Breast epithelium (tissue), 3 donors: ENCODE results near the gene SLC6A19.

Experiments
- CTCF ChIP-seq, 3 donors: fragments of 450-650 bp; IDR thresholded peaks; one replicate each; pipeline ENCODE4 v1.5.1; 2016 to 2017; ENCODE audit warnings: antibody characterized with exemption in 3 of 3, mild to moderate bottlenecking in 3 of 3, moderate library complexity in 3 of 3
- POLR2A ChIP-seq: fragments of 450-650 bp; IDR thresholded peaks from one replicate; pipeline ENCODE4 v1.6.1; 2016; ENCODE audit warnings: antibody characterized with exemption, mild to moderate bottlenecking, moderate library complexity

GRCh38 chr5:1270933-1271914 is 69.8 kb downstream of the SLC6A19 start:
- no peak for TF ChIP-seq CTCF (IDR thresholded peaks at IDR 0.05)
- TF ChIP-seq POLR2A, result no peak
